Measurements from ENCODE around the gene ATG2A.
A peak's percentile ranks its signal among the peaks of the same experiment; 100 is the strongest.

The ATG2A gene

GRCh38 chr11:64902102-64902900, 14.7 kb downstream of the ATG2A start:
- DNase-seq (ENCODE audit: low read depth): no peak

- no peak for DNase-seq (ENCODE audit: low read depth)
Measured at GRCh38 chr11:64900774-64901173, 16.2 kb downstream of the ATG2A start.

GRCh38 chr11:64900263-64900678, 16.7 kb downstream of the ATG2A start:
- DNase-seq (ENCODE audit: low read depth): no peak

DNA sequence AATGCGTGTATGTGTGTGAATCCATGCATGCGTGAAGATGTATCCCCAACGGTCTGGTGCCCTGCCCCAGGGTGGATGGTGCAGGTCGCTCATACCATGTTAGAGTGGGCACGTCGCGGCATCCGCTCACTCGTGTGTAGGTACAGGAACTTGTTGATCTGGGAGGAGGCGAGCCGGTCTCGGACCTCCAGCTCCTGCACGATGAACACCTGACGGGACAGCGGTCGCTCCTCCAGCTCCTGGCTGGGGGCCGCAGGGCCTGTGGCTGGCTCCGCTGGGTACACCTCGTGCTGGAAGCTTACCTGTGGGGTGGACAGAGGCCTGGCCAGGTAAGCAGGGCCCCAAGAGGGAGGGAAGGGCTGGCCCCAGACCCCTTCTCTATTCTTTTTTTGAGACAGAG, 18.5 kb downstream of the ATG2A start:
- no peak for DNase-seq (ENCODE audit: low read depth)

DNA sequence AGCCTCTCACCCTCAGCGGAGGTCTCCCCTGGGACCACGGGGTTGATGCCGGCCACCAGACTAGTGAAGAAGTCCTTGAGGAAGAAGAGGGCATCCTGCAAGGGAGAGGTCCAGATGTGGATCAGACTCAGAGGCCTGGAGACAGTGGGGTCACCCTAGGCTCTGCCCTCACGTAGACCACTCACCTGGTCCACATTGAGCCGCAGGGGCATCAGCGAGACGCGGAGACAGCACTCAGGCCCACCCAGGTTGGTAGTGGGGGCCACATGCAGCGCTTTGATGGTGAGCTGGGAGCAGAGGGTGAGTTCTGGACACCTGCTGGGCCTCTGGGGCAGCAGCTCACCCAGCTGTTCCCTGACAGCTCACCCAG, 18.9 kb downstream of the ATG2A start:
- DNase-seq (ENCODE audit: low read depth): no peak

DNA sequence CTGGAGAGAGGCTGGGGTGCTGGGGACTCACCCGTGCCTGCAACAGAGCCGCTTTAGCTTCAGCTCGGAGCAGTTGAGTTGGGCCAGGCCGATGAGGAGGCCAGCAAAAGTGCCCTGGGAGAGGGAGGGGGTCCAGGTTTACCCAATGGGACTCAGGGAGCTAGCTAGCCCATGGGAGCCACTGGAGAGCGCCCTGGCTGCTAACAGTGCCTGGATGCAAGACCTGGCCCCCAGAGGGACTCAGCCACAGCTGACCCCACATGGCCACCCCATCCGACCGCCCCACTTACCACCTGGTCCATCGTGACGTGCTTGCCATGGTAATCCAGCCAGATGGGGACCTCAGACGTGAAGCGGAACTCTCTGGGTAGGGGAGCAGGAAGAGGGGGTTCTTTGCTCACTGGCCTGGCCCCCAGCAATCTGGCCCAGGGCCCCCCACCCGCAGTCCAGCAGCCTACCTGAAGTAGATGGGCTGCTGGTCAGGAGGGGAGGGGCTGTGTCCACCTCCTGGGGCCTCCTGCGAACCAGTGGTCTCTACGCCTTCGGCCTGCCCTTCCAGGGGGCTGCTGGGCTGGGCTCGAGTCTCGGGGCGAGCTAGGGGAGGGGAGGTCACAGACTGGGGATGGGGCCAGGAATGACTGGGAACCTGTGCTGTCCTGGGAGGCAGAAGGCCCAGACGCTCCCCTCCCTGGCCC, 19.5 kb downstream of the ATG2A start:
- DNase-seq (ENCODE audit: low read depth): no peak

GRCh38 chr11:64896448-64897022, 20.5 kb downstream of the ATG2A start:
- no peak for DNase-seq (ENCODE audit: low read depth)

- DNase-seq (ENCODE audit: low read depth): no peak
Measured at GRCh38 chr11:64894812-64895452, 22.1 kb downstream of the ATG2A start.

GRCh38 chr11:64894070-64894811, 22.8 kb downstream of the ATG2A start:
- peak; percentile 94 for DNase-seq (ENCODE audit: low read depth)

DNA sequence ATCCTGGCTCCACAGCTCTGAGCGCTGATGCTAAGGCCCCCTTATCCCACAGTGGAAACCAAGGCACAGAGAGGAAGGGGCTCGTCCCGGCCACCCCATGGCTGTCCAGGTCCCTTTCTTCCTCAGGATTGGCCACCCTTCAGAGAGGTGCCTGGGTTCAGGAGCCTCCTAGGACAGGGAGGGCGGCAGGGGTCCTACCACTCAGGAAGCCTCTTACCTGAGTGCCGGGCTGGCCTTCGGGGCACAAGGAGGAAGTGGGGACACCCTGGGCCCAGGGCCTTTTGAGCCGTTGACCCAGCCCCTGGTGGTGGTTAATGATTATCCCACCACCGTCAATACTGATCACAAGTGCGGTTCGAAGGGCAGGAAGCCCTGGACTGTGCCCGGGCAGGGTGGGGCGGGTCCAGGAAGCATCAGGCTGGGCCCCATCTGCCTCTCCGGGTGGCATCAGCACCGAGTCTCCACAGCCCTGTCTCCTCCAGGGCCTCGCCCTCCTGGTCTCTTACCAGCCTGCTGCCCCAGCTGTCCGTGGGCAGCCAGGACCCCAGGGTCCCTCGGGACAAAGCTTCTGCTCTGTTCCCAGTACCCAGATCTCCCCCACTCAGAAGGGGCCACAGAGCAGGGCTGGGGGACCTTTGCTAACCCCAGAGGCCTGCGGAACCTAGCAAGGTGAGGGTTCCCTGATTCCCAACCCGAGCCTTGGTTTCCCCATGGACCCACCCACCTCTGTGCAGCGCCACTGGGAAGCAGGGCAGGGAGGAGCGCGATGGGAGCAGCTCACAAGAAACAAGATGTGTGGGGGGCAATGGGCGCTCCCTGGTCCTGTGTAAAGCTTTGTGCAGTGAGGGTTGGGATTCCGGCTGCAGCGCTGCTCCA, 23.6 kb downstream of the ATG2A start:
- DNase-seq (ENCODE audit: low read depth): no peak

GRCh38 chr11:64892838-64893193, 24.2 kb downstream of the ATG2A start:
- DNase-seq (ENCODE audit: low read depth): no peak

- DNase-seq (ENCODE audit: low read depth): no peak
Measured at GRCh38 chr11:64892411-64892831, 24.6 kb downstream of the ATG2A start.

GRCh38 chr11:64891880-64892279, 25.1 kb downstream of the ATG2A start:
- DNase-seq (ENCODE audit: low read depth): no peak

GRCh38 chr11:64891215-64891848, 25.7 kb downstream of the ATG2A start:
- no peak for DNase-seq (ENCODE audit: low read depth)

DNA sequence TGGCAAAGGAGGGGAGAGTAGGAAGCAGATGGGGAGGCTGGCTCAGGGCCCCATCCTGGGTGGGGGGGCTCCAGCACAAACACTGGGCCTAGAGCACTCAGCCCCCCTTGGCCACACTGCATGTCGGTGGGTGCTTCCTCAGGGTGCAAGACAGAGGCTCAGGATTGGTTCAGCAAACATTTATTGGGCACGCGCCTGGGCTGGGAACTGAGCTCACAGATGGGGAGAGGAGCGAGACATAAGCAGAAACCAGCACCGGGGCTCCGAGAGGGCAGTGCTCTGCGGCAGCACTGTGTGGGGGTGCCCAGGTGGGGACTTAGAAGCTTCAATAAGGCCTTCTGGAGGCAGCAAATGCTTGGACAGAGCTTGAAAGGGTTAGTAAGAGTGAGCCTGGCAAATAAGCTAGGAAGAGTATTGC, 26.5 kb downstream of the ATG2A start:
- no peak for DNase-seq (ENCODE audit: low read depth)

GRCh38 chr11:64888729-64889511, 28.1 kb downstream of the ATG2A start:
- DNase-seq (ENCODE audit: low read depth): no peak

DNA sequence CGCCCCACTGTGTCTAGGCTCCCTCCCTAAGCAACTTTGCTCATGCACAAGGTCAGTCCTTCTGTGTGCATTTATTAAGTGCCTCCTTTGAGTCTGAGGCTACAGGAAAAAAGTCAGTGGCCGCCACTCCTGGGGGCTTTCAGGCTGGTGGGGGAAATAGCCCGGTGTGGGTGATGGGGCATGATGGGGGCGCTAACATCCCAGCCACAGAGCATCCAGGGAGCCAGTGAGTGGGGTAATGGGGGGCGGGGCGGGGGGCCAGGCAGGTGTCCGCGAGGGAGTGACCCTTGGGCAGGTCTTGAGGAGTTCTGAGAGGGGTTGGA, 28.6 kb downstream of the ATG2A start:
- no peak for DNase-seq (ENCODE audit: low read depth)

DNA sequence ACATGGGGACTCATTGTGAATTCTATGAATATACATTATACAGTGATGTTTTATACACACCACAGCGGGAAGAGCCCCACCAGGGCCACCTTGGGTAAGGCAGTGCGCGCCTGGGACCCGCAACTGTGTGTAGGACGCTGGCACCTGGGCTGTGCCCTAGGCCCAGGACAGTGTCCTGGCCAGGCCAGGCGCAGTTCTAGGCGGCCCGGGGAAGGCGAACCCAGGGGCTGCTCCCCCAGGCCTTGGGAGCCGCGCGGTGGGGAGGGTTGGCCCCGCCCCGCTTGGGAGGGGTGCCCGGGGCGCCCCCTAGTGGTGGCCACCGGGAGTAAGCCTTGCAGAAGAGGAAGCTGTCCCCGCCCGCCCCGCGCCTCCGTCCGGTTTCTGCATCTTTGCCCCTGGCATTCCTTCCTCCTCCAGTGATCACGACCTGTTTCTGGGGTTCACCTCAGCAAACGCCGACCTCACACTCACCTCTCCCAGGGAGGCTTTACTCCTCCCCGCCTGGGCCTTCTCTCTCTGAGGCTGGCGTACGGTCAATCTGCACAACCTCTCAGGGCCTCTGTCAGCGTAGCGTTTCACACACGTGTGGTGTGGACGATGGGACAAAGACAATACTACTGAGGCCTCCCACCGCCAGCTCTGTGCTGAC, 29.1 kb downstream of the ATG2A start:
- DNase-seq (ENCODE audit: low read depth): peak; percentile 71

DNA sequence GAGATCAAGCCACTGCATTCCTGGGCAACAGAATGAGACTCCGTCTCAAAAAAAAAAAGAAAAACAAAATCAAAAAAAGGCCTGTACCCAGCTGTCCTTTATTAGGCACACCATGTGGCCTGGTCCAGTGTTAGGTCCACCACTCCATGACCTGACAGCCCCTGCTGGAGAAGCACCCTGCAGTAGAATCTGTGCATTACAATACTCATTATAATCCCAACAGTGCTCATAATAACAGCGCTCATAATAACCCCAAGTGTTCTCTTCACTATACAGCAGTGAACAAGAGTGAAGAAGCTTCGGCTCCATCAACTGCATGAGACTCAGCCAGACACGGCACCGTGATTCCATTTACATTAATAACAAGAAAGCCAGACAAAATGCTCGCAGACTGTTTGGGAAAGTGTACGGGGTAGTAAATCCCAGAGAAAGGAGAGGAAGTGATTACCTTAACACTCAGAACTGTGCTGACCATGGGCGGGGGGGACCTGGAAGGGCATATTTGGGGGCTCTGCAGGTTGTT, 29.7 kb downstream of the ATG2A start:
- DNase-seq (ENCODE audit: low read depth): no peak

All from stimulated activated CD8-positive, alpha-beta memory T cell treated with anti-CD3 and anti-CD28 coated beads, Interleukin-7, amount 100 ng/mL, for 24 hours (primary cell).